Uterus (tissue), 4 donors: Measurements from ENCODE around the gene CR1. TPM values are rescaled to one million over a fixed set of nuclear protein-coding genes. Genes with fewer than 3 reads are reported as not detected.
"Not testable (repeated sequence)": the region's sequence is repeated elsewhere in the genome, so short reads cannot be mapped to it uniquely, and the experiment has no call there.

Experiments
- DNase-seq, 2 donors: peaks; one replicate each; pipeline ENCODE4 v3.0.0-alpha.2; 2019 to 2020
- H3K27ac ChIP-seq, 2 donors: fragments of 200-600 bp; sonication (generic); 1 replicate in 1 of 2; 2 replicates in 1 of 2; pipeline ENCODE4 v1.5.1; 2016 to 2018
- H3K27me3 ChIP-seq, 2 donors: fragments of 200-600 bp; sonication (generic); one replicate each; pipeline ENCODE4 v1.5.1; 2018 to 2019; ENCODE audit warnings: control low read depth in 1 of 2
- H3K36me3 ChIP-seq, 2 donors: fragments of 200-600 bp; sonication (generic); one replicate each; pipeline ENCODE4 v1.5.1; 2019; ENCODE audit warnings: control low read depth in 1 of 2
- H3K4me1 ChIP-seq, 2 donors: fragments of 200-600 bp; sonication (generic); one replicate each; pipeline ENCODE4 v1.5.1; 2018 to 2019; ENCODE audit warnings: control low read depth in 1 of 2
- H3K4me3 ChIP-seq, 2 donors: fragments of 200-600 bp; sonication (generic); 1 replicate in 1 of 2; 2 replicates in 1 of 2; pipeline ENCODE4 v1.5.1; 2018 to 2019; ENCODE audit warnings: mild to moderate bottlenecking in 1 of 2
- H3K9me3 ChIP-seq, 2 donors: fragments of 200-600 bp; sonication (generic); one replicate each; pipeline ENCODE4 v1.5.1; 2019; ENCODE audit warnings: control low read depth in 1 of 2
- POLR2A ChIP-seq, 2 donors: fragments of 450-650 bp; IDR thresholded peaks; one replicate each; pipeline ENCODE4 v1.6.1; 2016; ENCODE audit warnings: antibody characterized with exemption in 2 of 2, mild to moderate bottlenecking in 1 of 2, moderate library complexity in 1 of 2
- intact Hi-C: fragments of 100-400 bp; cut with DNase I; formaldehyde crosslinking; loops from one replicate; pipeline ENCODE4 v1.15.1; 2023; ENCODE audit warnings: low total_unique reads
- total RNA-seq, 4 donors: library from RNA; depleted of rRNA in 3 of 4; stranded (reverse); fragments of >200 nt in 3 of 4; gene quantifications; one replicate each; pipeline versions ENCODE4 v1.1.0 to v1.2.4, GENCODE V29; 2014 to 2023
- TF ChIP-seq, protein P1 (sequence below), 4 experiments: fragments of 200-600 bp in 2 of 4; fragments of 450-650 bp in 2 of 4; sonication (generic) in 2 of 4; IDR thresholded peaks; one replicate each; pipeline ENCODE4 v1.5.1; 2016 to 2019; ENCODE audit warnings: antibody characterized with exemption in 4 of 4, mild to moderate bottlenecking in 2 of 4, moderate library complexity in 1 of 4
- donor health status: DM: yes; HTN: yes; CAD: no.

CR1 gene
- total RNA-seq, 4 donors from 2014 or later: 1.8 to 3.7 (median 2.5) TPM

DNA sequence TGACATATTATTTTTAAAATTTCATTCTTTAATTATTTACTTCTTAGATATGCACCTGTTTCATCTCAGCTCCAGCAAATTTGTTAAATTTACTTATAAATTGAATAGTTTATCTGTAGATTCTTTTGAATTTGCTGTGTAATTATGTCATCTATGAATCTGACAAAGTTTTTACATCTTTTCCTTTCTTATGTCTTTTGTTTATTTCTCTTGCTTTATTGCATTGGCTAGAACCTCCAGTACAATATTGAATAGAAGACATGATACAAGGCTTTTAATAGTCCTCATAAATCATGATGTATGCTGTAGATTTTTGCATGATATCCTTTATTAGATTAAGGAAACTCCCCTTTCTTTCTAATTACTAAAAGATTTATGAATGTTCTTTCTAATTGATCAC is 20.8 kb downstream of the CR1 start:
- no peaks in the 10 kb centered on the region for H3K36me3 ChIP-seq
- no peaks in the 10 kb centered on the region for H3K4me1 ChIP-seq
- H3K27me3 ChIP-seq: no peaks in the 10 kb centered on the region
- no peak for DNase-seq
- H3K27ac ChIP-seq: no peak overlapping the region
- TF ChIP-seq POLR2A (IDR thresholded peaks at IDR 0.05): no peak
- TF ChIP-seq, protein P1, sequence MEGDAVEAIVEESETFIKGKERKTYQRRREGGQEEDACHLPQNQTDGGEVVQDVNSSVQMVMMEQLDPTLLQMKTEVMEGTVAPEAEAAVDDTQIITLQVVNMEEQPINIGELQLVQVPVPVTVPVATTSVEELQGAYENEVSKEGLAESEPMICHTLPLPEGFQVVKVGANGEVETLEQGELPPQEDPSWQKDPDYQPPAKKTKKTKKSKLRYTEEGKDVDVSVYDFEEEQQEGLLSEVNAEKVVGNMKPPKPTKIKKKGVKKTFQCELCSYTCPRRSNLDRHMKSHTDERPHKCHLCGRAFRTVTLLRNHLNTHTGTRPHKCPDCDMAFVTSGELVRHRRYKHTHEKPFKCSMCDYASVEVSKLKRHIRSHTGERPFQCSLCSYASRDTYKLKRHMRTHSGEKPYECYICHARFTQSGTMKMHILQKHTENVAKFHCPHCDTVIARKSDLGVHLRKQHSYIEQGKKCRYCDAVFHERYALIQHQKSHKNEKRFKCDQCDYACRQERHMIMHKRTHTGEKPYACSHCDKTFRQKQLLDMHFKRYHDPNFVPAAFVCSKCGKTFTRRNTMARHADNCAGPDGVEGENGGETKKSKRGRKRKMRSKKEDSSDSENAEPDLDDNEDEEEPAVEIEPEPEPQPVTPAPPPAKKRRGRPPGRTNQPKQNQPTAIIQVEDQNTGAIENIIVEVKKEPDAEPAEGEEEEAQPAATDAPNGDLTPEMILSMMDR (IDR thresholded peaks at IDR 0.05): no peak
- no peak overlapping the region for H3K4me3 ChIP-seq
- no peaks in the 10 kb centered on the region for H3K9me3 ChIP-seq
- intact Hi-C loops: no loop called here

DNA sequence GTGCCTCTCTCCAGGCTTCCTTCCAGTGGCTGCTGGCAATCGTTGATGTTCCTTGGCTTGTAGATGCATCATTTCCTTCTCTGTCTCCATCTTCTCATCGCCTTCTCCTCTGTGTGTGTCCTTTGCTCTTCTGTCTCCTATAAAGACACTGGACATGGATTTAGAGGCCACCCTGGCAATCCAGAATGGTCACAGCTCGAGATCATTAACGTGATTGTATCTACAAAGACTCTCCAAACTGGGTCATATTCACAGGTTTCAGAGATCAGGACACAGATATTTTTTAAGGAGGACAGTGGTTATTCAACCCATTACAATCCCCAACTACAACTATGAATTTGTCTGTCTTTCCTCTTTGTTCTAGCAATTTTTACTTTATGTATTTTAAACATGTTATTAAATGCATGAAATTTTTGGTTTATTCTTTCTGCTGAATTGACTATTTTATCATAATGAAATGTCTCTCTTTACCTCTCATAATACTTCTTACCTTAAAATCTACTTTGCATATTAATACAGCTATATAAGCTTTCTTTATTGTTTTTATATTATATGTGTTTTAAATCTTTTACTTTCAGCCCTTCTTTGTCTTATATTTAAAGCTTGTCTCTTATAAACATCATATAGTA is 22.8 kb downstream of the CR1 start:
- Histone ChIP-seq H3K4me1 (no peaks in the 10 kb centered on the region), H3K36me3 (no peaks in the 10 kb centered on the region), H3K4me3 (no peak overlapping the region), H3K27ac (no peak overlapping the region), H3K9me3 (no peaks in the 10 kb centered on the region), H3K27me3 (no peaks in the 10 kb centered on the region)
- intact Hi-C loops: no loop called here
- no peak for TF ChIP-seq POLR2A (IDR thresholded peaks at IDR 0.05)
- TF ChIP-seq, protein P1 (IDR thresholded peaks at IDR 0.05): no peak
- no peak for DNase-seq

DNA sequence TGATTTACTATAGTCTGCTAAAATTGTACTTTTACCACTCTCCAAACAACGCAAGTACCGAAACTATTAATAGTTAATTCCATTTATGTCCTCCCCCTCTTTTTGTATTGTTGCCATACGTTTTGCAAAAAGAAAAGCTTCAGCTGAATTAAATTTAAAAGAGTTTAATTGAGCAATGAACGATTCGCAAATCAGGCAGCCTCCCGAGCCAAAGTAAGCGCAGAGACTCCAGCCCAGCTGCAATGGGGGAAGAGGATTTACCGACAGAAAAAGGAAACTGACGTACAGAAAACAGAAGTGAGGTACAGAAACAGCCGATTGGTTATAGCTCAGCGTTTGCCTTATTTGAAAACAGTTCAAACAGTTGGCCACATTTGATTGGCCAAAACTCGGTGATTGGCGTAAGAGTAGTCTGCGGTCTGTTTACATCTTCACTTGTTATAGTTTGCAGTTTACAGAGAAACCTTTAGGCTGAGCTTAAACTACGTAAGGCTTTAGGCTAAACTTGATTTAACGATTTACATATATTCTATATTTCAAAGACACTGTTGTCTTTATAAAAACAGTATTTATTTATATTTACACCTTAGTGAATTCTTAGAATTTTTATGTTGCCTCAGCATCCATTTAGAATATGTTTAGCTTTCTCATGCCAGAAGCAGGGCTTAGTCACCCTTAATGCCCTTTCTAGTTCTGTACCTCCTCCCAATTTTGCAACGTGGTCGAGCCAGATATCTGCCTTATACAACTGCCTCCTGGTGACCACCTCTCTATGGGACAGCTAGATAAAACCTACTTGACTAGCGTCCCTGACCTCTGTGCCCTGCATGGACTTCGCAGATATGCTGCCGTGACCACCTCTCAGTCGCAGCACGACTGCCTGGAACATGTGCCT is 23.8 kb downstream of the CR1 start:
- H3K27me3 ChIP-seq: no peaks in the 10 kb centered on the region
- H3K27ac ChIP-seq: no peak overlapping the region
- no peak for DNase-seq
- TF ChIP-seq, protein P1 (IDR thresholded peaks at IDR 0.05): no peak
- no peak for TF ChIP-seq POLR2A (IDR thresholded peaks at IDR 0.05)
- H3K4me1 ChIP-seq: no peaks in the 10 kb centered on the region
- H3K36me3 ChIP-seq: no peaks in the 10 kb centered on the region
- H3K4me3 ChIP-seq: no peak overlapping the region
- intact Hi-C loops: no loop called here
- no peaks in the 10 kb centered on the region for H3K9me3 ChIP-seq

DNA sequence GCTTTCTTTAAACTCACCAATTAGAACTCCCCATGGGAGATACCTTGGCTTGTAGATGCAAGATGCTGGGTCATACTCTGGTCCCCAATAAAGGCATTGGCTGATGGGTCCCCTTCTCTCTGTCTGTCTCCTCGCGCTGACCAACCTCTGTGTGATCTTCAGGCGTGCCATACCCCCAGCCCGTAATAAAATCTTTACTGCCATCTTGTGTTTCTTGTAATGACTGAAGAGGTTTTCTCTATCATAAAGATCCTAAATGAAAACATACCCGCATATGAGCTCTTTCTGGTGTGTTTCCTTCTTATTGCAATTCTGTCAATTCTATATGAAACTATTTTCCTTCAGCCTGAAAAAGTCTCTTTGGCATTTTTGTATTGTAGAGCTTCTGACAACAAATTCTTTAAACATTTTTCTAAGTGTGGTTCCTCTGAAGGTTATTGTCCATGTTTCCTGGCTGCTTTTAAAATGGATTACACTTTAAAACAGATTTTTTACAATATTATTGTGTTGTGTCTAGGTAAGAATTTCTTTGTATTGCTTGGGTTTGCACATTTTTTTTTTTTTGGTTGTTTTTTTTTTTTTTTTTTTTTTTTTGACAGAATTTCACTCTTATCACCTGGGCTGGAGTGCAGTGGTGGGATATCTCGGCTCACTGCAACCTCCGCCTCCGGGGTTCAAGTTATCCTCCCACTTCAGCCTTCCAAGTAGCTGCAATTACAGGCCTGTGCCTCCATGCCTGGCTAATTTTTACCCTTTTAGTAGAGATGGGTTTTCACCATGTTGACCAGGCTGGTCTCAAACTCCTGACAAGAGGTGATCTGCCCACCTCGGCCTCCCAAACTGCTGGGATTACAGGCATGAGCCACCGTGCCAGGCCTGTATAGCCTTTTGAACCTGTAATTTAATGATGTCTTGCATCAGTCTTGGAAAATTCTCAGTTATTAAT is 24.7 kb downstream of the CR1 start:
- intact Hi-C loops, H3K4me3 ChIP-seq, H3K27ac ChIP-seq, H3K9me3 ChIP-seq, H3K36me3 ChIP-seq, DNase-seq, H3K4me1 ChIP-seq, H3K27me3 ChIP-seq: not testable (repeated sequence)

DNA sequence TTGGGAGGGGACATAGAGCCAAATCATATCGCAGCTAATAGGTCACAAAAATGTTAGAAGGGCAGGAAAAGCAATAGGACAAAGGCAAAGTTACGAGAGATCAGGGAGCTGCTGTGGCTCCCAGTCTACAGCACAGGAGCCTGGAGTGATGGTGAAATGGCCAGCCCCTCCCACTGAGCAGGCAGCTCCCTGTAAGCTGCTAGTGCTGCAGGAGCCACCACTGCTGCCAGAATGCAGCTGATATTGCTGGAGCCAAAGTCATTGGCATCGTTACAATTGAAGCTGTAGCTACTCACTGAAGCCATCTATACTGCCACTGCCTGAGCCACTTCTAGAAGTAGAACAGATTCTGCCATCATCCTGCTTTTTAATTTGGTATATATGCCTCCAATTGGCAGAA is 29.3 kb downstream of the CR1 start:
- H3K9me3 ChIP-seq, intact Hi-C loops, H3K4me3 ChIP-seq, H3K27ac ChIP-seq, H3K27me3 ChIP-seq, H3K4me1 ChIP-seq, DNase-seq, H3K36me3 ChIP-seq: not testable (repeated sequence)

DNA sequence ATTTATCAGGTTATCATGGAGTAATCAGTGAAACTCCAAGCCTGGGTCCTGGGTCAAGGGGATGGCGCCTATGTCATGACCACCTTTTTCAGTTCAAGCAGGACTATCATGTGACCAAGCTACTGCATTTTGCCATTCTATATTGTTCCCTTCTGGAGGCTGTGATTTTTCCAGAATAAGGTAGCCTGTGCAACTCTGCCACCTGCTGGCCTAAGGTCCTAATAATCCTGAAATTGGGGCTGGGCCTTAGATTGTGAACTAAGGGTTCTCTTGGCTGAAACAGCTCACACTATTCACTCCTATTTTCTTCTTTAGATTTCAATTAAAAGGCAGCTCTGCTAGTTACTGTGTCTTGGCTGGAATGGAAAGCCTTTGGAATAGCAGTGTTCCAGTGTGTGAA is 32.4 kb downstream of the CR1 start:
- H3K4me3 ChIP-seq: not testable (repeated sequence)

DNA sequence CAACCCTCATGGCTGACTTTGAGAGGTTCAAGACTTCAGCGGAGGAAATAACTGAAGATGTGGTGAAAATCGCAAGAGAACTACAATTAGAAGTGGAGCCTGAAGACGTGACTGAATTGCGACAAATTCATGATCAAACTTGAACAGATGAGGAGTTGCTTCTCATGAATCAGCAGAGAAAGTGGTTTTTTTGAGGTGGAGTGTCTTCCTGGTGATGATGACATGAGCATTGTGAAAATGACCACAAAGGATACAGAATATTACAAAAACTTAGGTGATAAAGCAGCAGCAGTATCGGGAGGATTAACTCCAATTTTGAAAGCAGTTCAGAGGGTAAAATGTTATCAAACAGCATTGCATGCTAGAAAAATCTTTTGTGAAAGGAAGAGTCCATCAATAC is 40.3 kb downstream of the CR1 start:
- H3K36me3 ChIP-seq, H3K27ac ChIP-seq, DNase-seq, H3K4me3 ChIP-seq, H3K4me1 ChIP-seq, H3K9me3 ChIP-seq, H3K27me3 ChIP-seq, intact Hi-C loops: not testable (repeated sequence)

More for the DNA sequence above, 32.4 kb downstream of the CR1 start:
- H3K4me1 ChIP-seq, H3K36me3 ChIP-seq, H3K27ac ChIP-seq, intact Hi-C loops, H3K27me3 ChIP-seq, H3K9me3 ChIP-seq, DNase-seq: not testable (repeated sequence)

DNA sequence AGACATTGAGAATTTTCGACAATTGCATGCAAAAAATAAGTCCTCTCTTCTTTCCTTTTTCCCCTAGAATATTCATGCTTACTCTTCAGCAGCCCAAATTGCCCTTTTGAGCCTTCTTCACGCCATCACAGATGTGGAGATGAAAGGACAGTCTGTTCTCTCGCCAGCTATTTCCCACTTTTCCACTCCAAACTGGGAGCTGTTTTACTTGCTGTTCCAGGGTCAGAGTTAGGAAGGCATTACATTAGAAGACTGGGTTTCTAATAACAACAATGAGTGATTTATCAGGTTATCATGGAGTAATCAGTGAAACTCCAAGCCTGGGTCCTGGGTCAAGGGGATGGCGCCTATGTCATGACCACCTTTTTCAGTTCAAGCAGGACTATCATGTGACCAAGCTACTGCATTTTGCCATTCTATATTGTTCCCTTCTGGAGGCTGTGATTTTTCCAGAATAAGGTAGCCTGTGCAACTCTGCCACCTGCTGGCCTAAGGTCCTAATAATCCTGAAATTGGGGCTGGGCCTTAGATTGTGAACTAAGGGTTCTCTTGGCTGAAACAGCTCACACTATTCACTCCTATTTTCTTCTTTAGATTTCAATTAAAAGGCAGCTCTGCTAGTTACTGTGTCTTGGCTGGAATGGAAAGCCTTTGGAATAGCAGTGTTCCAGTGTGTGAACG is 50.9 kb downstream of the CR1 start:
- H3K27ac ChIP-seq, H3K36me3 ChIP-seq, DNase-seq, H3K9me3 ChIP-seq, H3K27me3 ChIP-seq, H3K4me3 ChIP-seq, intact Hi-C loops, H3K4me1 ChIP-seq: not testable (repeated sequence)

DNA sequence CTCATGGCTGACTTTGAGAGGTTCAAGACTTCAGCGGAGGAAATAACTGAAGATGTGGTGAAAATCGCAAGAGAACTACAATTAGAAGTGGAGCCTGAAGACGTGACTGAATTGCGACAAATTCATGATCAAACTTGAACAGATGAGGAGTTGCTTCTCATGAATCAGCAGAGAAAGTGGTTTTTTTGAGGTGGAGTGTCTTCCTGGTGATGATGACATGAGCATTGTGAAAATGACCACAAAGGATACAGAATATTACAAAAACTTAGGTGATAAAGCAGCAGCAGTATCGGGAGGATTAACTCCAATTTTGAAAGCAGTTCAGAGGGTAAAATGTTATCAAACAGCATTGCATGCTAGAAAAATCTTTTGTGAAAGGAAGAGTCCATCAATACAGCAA is 58.9 kb downstream of the CR1 start:
- H3K27me3 ChIP-seq, intact Hi-C loops, H3K27ac ChIP-seq, H3K36me3 ChIP-seq, DNase-seq, H3K4me1 ChIP-seq, H3K9me3 ChIP-seq, H3K4me3 ChIP-seq: not testable (repeated sequence)
